ENCODE results near the gene CPAMD8.
A peak's percentile ranks its signal among the peaks of the same experiment; 100 is the strongest.

CPAMD8 gene

GRCh38 chr19:17026706-17027534 lies at the start of gene CPAMD8:
Gene CPAMD8, minus strand, starts transcription at chr19:17026810. Its CDS starts 168 bp downstream, at chr19:17026642.
- DNase-seq, result no peak

DNA sequence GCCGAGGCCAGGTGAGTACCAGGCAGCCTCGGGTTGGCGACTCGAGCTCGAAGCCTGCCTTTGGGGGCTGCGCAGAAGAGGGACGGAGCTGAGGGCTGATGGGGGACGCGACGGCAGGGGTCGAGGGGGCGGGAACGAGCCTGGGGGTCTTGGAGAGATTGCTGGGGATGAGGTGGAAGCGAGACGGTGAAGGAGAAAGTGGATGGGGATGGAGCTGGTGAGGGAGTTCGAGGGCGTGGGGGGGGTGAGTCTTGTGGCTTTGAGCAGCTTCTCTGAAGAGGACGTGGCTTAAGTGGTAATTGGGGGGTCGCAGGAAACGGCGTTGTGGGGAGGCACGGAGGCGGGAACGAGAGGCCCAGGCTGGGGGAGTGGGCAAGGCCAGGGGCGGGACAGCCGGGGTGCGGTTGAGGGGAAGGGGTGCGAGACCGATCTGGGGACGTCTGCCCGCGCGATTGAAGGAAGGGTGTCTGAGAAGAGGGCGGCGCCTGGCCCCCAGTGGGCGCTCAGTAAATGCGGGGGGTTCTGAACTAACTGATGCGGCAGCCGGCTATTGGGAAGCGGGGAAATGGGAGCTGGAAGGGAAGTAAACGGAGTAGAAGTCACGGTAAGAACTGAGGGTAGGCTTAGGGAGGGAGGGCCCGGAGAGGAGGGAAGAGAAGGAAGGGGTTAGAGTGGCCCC lies 49.4 kb upstream of the CPAMD8 start:
- DNase-seq, result peak in 1 of 2 experiments; percentile 50

DNA sequence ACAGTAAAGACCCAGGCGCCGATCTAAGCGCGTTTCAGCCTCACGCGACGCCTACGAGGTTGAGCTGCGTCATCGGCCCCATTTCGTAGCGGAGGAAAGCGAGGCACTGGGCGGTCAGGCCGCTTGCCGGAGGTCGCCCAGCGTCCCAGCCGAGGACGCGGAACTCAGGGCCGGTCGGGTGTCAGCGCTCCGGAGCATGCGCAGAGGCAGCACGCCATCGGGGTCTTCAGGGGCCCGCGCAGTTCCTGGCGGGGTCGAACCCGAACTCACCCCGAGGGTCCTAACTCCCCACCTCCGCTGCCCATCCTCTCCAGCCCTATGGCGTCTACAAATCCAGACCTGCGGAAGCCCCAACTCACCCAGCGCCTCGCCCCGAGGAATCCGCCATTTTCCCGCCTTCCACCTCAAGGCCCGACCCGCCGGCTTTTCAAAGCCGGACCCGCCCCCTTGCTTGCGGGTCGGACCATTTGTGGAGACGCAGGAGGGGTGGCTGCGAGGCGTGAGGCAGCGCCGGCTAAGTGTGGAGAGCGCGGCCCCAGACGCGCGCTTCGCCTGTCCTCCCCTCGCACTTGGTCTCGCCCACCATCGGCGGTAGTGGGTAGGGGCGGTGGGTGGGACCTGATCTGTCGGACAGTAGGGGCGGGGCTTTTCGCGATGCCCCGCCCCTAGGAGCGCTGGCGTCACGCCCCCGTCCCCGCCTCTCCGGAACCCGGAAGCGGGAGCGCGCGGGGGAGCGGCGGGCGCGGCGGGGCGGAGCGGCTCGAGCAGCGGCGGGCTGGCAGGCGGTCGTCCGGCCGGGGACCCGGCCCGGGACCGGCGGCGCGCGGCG lies 48.6 kb upstream of the CPAMD8 start, which contains the start of the genes HAUS8 and MYO9B:
HAUS8 (minus strand) TSS at position 418 of the 829 bp plus-strand sequence; CDS start at position 388, 30 bp downstream.
MYO9B (plus strand) TSS at position 743 of the 829 bp plus-strand sequence. CDS start 25,941 bp downstream, outside the sequence.
- peak; percentile 97 to 99 for DNase-seq

GRCh38 chr19:17074634-17075034 lies 48.0 kb upstream of the CPAMD8 start:
- DNase-seq, result no peak

DNA sequence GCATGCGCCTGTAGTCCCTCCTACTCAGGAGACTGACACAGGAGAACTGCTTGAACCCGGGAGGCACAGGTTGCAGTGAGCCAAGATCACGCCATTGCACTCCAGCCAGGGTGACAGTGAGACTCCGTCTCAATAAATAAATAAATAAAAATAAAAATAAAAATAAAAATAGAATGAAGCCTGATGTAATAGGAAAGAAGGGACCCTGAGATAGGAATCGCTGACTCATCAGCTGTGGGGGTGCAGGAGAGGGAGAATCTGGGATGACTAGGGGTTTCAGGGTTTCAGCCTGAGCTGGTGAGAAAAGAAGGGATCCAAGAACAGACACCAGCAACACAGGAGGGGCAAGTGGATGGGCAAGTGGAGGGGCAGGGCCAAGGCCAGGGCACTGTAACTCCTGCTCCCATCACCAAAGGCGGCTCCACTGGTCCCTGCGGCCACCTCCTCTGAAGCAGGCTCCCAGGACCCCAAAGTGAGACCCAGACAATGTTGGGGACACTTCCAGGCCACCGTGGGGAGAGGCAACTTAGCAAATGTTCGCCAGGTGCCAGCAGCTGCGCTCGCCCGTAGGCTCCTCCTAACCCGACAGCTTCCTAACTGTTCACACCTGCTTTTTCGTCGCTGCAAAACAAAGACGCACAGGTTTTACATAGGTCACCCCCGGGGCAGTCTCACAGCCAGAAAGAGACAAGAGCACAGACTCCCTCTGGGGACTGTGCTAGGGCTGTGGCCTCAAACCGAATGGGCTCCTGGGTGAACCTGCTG lies 47.4 kb upstream of the CPAMD8 start:
- no peak for DNase-seq

GRCh38 chr19:17070912-17071311 lies 44.3 kb upstream of the CPAMD8 start:
- no peak for DNase-seq

GRCh38 chr19:17070421-17070820 lies 43.8 kb upstream of the CPAMD8 start:
- no peak for DNase-seq

DNA sequence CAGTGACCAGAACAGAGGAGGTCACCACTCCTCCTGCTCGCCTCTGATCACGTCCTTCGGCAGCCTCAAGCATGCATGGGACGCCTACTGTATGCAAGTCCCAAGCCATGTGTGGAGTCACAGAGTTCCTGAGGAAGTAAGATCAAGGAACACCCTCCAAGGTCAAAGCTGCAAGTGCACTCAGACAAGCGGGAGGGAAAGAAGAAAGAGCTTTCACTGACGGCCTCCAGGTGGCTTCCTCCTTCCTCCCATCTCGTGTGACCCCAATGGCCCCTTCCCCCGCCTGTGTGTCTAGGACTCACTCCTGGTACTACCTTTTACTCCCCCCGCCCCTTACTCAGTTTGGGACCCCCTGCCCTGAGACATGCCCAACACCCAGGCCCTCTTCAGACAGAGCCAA lies 42.6 kb upstream of the CPAMD8 start:
- no peak for DNase-seq

GRCh38 chr19:17063428-17063827 lies 36.8 kb upstream of the CPAMD8 start:
- no peak for DNase-seq

DNA sequence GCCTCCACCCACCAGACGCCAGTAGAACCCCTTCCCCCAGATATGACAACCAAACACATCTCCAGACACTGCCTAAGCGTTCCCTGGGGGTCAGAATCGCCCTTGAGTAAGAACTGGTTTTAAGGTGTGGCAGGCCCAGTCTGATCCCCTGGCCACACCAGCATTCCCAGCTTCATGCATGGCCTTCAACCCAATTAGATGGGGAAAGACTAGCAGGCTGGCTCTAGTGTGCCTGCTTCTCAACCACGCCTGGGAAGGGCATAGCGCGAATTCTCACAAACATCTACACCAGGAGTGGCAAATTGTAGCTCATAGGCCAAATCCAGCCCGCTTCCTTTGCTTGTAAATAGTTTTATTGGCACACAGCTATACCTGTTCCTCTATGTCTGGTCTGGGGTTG lies 35.1 kb upstream of the CPAMD8 start:
- DNase-seq, result no peak

GRCh38 chr19:17061205-17061604 lies 34.6 kb upstream of the CPAMD8 start:
- DNase-seq, result no peak

DNA sequence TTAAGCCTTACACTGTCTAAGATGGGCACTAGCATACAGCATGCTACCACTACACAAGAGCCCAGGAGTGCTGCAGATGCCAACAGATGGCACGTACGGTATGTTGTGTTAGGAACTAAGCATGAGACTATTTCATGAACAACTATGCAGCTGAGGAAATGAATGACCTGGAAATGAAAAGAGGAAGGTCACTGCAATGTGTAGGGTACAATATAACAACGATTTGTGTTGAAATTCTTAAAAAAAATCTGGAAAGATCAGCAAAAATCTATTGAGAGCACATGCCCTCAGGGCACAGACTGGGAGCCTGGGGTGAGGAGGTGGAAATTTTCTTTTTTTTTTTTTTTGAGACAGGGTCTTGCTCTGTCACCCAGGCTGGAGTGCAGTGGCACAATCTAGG lies 34.2 kb upstream of the CPAMD8 start:
- DNase-seq, result no peak

- DNase-seq, result no peak
Observed at GRCh38 chr19:17058236-17058635, 31.6 kb upstream of the CPAMD8 start.

DNA sequence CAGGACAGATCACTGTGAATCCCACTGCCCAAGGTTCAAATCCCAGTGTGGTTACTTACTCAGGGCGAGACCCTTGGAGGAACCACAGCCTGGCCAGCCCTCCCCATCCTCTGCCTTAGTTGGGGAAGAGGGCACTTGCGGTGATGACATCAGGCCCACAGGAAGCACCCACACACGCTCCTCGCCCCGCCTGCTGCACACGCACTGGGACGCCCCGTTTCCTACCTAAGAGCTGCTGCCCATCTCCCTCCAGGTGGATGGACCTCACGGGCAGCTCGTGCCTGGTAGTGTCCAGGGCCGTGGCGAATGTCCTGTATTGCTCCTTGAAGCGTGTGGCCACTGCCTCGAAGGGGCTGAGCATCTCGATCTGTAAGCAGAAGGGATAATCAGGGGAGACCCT lies 29.0 kb upstream of the CPAMD8 start:
- no peak for DNase-seq

- no peak for DNase-seq
Observed at GRCh38 chr19:17054746-17055145, 28.1 kb upstream of the CPAMD8 start.

DNA sequence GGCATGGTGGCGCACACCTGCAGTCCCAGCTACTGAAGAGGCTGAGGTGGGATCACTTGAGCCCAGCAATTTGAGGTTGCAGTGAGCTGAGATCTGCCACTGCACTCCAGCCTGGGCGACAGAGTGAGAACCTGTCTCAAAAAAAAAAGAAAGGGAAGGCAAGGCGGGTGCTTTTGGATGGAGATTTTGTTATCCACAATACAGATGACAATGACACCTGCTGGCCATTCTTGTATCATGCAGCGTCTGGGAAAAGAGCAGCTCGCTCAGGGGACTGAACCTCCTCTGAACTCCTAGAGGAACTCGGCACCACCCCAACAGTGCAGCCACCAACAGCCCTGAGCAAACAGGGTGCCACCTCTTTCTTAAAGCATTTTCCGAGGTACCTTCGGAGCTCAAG lies 25.8 kb upstream of the CPAMD8 start:
- peak in 1 of 2 experiments; percentile 39 for DNase-seq

DNA sequence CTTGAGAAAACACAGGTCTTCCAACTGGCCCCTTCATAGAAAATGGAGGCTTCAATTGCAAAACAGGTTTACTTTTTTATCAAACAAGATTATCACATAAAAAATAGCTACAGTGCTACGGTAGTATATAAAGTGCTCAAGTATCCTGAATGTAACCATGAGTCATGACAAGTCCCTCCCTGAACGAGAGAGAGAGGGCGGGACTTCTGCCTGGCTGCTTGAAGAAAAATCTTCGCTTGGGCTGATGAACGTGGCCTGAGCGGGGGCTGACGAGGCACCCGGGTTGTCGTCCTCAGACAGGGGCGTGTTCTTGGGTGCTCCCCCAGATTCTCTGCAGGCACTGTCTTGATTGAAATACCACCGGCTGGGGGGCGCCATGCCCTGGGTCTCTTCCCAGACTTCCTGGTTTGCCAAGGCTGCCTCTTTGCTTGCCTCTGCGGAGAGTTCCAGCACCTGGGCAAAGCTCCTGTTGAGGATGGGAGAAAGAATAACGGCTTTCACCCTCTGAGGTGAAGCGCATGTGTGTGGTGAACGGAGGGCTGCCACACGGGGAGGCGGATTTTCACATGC lies 23.2 kb upstream of the CPAMD8 start:
- DNase-seq, result no peak

DNA sequence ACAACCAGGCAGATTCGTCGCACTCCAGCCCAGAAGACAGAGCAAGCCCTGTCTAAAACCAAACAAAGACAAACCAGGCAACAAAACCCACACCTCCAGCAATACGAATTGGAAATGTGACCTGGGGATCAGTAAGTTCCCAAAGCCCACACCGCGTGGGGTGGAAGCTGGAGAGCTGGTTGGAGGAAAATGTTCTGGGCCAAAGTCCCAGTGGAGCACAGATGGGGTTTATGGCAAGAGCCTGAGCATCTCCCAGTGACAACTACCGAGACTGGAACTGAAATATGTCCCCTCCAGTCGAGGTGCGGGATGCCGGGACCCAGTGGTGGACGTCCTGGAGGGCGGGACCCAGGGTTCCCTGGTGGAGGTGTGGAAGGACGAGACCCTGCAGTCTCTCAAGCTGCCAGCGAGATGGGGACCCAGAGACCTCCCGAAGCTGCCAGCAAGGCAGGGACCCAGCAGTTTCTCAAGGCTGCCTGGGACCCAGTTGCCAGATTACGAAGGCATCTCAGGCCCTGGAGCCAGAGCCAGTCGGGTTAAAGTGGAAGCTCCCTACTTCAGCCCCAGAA lies 22.4 kb upstream of the CPAMD8 start:
- no peak for DNase-seq

GRCh38 chr19:17045907-17046502 lies 19.4 kb upstream of the CPAMD8 start:
- no peak for DNase-seq

GRCh38 chr19:17043744-17044143 lies 17.1 kb upstream of the CPAMD8 start:
- DNase-seq, result no peak

- no peak for DNase-seq
Observed at GRCh38 chr19:17041976-17042375, 15.4 kb upstream of the CPAMD8 start.
